Activated effector memory CD4-positive, alpha-beta T cell treated with anti-CD3 and anti-CD28 coated beads, Interleukin-2, amount 50 U/mL, for 16 hours (primary cell): ENCODE results near the gene SPEG.

Source experiments
- DNase-seq: peaks from one replicate; pipeline ENCODE4 v3.0.0-alpha.2; 2020

The SPEG gene

DNA sequence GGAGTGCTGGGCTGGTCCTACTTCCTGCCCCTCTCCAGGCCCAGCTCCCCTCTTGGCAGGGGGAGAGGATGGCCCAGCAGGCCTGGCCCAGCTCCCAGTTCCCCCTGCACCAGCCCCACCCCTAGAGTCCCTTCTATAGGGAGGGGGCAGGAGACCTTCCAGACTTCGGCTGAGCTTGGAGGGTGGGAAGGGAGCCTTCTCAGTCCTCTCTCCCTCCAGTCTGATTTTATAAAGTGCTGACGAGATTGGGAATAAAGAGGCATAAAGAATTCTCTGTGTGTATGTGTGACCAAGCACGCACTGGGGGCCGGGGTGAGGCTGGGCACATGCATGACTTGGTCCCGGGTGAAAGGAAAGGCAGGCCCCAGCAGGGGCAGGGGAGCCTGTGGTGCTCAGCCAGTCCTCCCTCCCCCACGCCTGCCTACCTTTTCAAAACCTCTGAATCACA lies 103.9 kb downstream of the SPEG start:
- no peak for DNase-seq

DNA sequence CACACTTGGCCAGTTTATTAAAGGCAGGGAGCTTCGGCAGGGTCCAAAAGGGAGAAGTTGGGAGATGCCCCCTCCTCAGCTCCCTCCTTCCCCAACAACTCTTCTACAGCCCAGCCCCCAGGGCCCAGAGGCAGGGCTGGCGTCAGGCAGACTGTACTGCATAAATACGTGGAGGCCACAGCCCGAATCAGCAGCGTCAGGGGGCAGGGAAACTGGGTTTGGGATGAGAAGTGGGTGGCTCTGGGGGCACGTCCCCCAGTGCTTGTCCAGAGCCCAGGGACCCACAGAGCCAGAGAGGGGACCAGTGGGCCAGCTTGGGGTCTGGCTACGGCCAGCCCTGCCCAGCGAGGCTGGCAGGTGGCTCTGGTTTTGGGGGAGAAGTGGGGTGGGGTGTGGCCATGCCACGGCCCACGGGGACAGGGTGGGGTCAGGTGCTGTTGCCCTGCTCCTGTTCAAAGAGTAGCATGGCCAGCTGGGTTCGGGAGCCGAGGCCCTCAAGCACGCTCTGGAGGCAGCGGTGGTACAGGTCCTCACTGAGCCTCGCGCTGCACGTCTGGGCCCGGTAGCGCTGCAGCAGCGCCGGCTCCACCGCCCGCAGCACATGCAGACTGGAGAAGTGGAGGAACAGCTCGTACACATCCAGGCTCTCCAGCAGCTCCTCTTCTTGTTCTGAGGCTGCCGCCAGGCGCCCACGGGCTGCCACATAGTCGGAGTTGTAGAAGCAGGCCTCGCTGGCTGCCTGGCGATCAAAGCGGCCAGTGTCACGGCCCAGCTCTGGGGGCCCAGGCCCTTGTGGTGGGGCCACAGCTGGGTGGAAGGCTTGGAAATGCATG lies 104.5 kb downstream of the SPEG start:
- no peak for DNase-seq

DNA sequence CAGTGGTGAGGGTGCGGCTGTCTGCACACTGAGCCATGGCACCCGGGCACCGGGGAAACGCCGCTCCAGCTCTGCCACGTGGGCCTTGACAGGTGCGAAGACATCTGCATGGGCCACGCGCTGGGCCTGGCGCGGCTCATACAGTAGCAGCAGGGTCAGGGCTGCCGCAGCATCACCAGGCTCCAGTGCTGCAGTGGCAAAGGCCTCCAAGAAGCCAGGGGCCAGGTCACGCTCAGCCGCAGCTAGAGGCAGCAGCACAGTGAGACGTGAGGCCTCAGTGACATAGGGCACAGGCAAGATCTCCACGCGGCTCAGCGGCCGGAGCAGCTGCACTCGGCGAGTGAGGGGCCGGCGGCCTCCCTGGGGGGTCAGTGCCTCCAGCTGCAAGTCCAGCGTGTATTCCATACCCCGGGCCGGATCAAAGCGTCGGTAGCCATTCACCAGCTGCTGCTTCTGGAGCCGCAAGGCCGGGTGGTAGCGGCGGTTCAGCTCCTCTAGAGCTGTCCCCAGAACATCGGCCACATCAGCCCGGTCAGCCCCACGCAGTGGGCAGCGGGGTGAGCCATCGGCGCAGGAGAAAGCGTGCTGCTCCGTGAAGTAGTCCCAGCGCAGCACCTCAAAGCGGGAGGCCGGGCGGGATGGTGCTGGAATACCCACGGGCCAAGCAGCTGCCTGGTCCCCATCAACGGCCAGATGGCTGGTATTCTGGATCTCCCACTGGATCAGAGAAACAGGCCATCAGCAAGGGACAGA lies 105.5 kb downstream of the SPEG start:
- DNase-seq = no peak

DNA sequence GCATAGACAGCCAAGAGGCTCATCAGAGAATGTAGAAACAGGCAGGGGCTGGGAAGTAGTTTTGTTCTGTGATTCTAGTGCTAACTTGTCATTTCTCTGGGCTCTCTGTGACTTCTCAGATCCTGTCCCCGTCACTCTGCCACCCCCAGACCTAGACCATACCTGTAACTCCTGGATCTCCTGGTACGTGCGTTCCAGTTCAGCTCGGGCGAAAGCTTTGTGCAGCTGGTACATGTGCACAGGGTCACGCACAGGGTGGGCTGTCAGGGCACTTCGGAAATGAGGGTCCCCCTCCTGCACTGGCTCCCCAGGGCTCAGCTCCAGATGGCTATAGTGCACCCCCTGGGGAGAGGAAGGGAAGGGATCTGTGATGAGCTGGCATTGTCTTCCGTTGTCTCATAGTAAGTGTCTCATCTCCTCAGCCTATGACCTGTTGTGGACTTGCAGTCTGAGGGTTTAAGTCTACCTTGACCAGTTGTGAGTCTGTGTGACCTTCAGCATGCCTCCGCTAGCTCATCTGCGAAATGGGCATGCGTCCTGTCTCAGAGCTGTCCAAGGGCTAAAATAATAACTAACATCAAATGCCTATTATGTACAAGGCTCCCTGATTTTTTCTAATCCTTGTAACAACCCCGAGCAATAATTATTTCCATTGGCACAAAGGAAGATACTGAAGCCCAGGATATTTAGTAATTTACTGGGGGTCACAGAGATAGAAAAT lies 106.3 kb downstream of the SPEG start:
- no peak for DNase-seq

DNA sequence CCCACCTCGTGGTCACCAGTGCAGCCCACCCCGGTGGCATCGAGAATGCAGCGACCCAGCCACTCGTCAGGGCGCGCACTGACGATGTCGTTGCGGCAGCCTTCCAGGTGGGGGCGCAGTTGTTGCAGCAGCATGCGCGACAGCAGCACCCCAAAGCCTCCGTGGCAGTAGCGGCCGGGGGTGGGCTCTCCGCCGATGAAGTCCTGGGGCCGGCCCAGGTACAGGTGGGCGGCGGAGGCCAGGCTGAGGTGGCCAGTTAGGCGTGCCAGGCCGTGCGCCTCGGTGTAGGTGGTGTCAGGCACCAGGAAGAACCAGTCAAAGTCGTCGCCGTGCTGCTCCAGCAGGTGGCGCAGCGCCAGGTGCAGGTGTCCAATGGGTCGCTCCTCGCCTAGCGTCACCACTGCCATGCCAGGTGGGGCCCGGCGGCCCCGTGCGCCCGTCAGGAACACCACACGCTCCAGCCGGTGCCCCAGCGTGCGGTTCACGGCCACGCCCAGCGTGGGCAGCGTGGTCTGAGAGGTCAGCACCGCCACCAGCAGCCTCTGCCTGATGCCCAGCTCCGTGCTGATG lies 107.1 kb downstream of the SPEG start:
- peak; percentile 95 for DNase-seq

DNA sequence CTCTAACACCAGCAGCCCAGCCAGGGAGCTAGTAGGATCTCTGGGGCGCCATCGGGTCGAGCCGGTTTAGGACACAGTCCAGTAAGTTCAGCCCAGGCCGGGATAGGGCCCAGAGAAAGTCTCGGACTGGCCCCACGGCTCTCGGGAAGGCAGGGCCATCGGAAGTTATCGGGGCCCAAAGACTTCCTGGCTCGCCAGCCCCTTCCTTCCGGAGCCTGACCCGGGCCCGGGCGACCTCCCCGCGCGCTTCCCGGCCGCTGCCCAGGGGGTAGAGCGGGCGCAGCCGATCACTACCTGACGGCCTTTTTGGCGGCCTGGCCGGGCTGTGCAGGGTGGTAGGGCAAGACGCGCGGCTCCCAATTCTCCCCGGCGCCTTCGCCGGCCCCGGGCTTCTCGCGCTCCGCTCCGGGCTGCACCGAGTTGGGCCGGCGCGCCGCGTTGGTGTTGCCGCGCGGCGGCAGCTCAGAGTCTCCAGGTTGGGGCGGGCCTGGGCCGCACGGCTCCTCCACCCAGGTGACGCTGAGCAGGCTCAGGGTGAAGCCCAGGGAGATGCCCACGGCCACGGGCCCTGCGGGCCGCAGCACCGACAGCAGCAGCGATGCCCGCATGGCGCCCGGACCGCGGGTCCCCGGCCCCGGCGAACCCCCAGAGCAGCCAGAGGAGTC lies 108.4 kb downstream of the SPEG start:
- no peak for DNase-seq

DNA sequence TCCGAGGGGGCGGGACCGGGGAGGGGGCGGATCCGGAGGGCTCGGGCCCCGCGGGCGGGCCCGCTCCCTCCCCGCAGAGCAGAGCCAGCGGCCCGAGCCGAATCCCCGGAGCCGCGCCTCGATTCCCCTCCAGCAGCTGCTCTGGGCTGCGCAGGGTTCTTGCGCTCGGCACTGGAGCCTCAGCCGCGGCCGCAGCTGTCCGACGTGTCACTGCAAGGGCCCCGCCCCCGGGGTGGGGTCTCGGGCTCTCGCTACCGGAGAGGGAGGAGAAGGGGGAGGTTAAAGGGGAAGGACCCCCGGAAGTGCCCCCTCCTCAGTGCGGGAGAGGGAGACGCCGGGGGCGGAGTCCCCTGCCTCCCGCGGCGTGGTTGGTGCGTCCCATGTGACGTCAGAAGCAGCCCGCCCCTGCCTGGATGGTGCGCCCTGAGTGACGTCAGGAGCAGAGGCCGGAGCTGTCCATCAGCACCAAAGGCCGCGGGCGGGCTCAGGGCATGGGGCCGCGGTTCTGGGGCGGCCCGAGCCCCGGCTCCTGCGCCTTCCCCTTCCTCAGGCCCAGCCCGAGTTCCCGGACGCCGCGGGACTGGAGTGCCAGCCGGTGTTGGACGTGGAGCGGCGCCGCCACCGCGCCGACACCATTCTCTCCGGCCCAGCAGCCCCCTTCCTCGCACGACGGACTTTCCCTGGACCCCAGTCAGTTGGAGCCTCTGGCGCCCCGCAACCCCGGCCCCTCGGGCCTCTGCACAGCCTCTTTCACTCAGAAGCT lies 109.1 kb downstream of the SPEG start, which contains the start of the genes CHPF and TMEM198:
TSS of gene CHPF (minus strand) at position 214 of the 763 bp plus-strand sequence. CDS start 271 bp downstream, outside the sequence.
TSS of gene TMEM198 (plus strand) at position 433 of the 763 bp plus-strand sequence. CDS start 700 bp downstream, outside the sequence.
- peak; percentile 97 for DNase-seq

DNA sequence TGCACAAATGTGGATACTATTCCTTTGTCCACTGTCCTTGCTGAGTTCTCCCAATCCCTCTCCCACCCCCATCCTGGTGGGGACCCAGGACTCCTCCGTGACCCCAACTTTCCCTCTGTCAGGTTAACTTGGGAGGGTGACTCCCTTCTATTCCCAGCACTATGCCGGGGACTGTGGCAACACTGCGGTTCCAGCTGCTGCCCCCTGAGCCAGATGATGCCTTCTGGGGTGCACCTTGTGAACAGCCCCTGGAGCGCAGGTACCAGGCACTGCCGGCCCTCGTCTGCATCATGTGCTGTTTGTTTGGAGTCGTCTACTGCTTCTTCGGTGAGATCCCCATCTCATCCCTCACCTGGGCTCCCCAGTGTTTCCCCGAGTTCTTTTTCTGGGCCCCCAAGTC lies 109.9 kb downstream of the SPEG start:
- no peak for DNase-seq

DNA sequence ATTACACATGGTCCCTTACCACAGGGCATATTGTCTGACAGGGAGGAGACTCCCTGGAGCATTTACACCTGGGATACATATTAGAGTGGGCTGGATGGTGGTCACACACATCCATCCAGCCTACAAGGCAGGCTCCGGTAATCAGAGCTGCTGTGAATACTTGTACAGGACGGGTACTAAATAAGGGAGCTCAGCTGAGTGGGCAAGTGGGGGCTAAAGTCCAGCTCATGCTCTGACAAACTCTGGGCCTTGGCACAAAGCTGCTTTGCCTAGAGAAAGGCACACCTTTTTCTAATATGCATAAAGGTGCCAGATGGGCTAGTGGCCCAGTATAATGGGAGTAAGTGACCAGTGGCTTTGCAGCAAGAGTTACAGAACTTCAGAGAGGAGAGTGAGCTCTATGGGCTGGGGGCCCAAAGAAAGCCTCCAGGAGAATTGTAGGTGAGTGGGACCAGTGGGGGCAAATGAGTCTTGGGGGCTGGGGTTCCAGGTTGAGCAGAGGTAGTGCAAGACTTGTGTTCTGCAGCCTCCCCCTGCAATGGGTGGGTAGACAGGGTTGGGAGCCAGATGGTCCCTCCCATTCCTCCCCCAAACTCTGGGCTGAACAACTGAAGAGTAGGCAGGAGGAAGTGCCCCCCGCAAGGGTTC lies 110.8 kb downstream of the SPEG start:
- DNase-seq = no peak

DNA sequence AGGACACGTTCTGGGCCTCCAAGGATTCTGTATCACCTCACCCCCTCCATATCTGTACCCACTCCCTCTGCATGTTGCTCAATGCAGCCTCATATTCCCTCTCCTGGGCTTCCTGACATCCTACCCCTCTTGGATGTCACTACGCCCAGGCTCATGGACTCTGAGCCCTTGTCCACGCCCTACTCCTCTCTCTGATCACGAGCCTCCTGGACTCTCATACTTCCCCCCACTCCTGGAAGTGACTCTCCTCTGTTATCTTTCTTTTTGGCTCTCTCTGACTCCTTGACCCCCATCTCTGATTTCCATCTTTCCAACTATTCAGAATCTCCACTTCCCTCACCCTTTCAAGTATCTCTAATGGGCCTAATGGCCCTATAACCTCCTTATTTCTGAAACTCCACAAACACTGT lies 111.3 kb downstream of the SPEG start:
- DNase-seq = no peak

DNA sequence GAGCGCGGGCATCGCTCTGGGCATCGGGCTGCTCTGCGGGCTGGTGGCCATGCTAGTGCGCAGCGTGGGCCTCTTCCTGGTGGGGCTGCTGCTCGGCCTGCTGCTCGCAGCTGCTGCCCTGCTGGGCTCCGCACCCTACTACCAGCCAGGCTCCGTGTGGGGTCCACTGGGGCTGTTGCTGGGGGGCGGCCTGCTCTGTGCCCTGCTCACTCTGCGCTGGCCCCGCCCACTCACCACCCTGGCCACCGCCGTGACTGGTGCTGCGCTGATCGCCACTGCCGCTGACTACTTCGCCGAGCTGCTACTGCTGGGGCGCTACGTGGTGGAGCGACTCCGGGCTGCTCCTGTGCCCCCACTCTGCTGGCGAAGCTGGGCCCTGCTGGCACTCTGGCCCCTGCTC lies 113.0 kb downstream of the SPEG start:
- DNase-seq = no peak
